WTC11 (cell line): Measurements from ENCODE around the gene PILRB.
"Not testable (repeated sequence)": the region's sequence is repeated elsewhere in the genome, so short reads cannot be mapped to it uniquely, and the experiment has no call there.

Source experiments
- CREB1 ChIP-seq: sonication (generic); formaldehyde crosslinking; IDR thresholded peaks from 2 replicates; pipeline ENCODE4 v1.8.0; 2023; ENCODE audit warnings: mild to moderate bottlenecking, missing genetic modification reagents
- CTCF ChIP-seq: fragments of 200-600 bp; IDR thresholded peaks from 2 replicates; pipeline ENCODE4 v1.8.0; 2022; ENCODE audit warnings: antibody characterized with exemption
- E2F4 ChIP-seq: sonication (generic); formaldehyde crosslinking; IDR thresholded peaks from 2 replicates; pipeline ENCODE4 v1.8.1; 2022; ENCODE audit warnings: low read depth, mild to moderate bottlenecking, moderate library complexity, missing genetic modification reagents, borderline replicate concordance
- FOXK1 ChIP-seq: sonication (generic); formaldehyde crosslinking; IDR thresholded peaks from 2 replicates; pipeline ENCODE4 v1.8.0; 2022; ENCODE audit warnings: mild to moderate bottlenecking, moderate library complexity, missing genetic modification reagents
- IRF2 ChIP-seq: sonication (generic); formaldehyde crosslinking; IDR thresholded peaks from 2 replicates; pipeline ENCODE4 v1.8.0; 2022; ENCODE audit warnings: low read depth, missing genetic modification reagents, borderline replicate concordance
- NFATC4 ChIP-seq: fragments of 250-450 bp; sonication (Bioruptor Pico); IDR thresholded peaks from 2 replicates; pipeline ENCODE4 v1.9.0; 2021; ENCODE audit warnings: mild to moderate bottlenecking
- NR1H2 ChIP-seq: sonication (generic); formaldehyde crosslinking; IDR thresholded peaks from 2 replicates; pipeline ENCODE4 v1.9.0; 2021; ENCODE audit warnings: mild to moderate bottlenecking, moderate library complexity, missing genetic modification reagents
- RORB ChIP-seq: fragments of 250-450 bp; sonication (Bioruptor Pico); IDR thresholded peaks from 2 replicates; pipeline ENCODE4 v1.9.0; 2021; ENCODE audit warnings: mild to moderate bottlenecking
- SP1 ChIP-seq: sonication (generic); formaldehyde crosslinking; conservative IDR thresholded peaks from 2 replicates; pipeline ENCODE4 v1.8.1; 2022; ENCODE audit warnings: missing genetic modification reagents
- STAT6 ChIP-seq: sonication (generic); formaldehyde crosslinking; conservative IDR thresholded peaks from 2 replicates; pipeline ENCODE4 v1.8.1; 2023; ENCODE audit warnings: mild to moderate bottlenecking, low read depth, missing genetic modification reagents, moderate library complexity
- USF2 ChIP-seq: sonication (generic); formaldehyde crosslinking; IDR thresholded peaks from 2 replicates; pipeline ENCODE4 v1.8.1; 2023; ENCODE audit warnings: mild to moderate bottlenecking, missing genetic modification reagents, moderate library complexity
- ZNF232 ChIP-seq: sonication (generic); formaldehyde crosslinking; IDR thresholded peaks from 2 replicates; pipeline ENCODE4 v1.8.0; 2022; ENCODE audit warnings: mild to moderate bottlenecking, missing genetic modification reagents
- ZNF263 ChIP-seq: sonication (generic); formaldehyde crosslinking; IDR thresholded peaks from 2 replicates; pipeline ENCODE4 v1.8.1; 2022; ENCODE audit warnings: low read depth, mild to moderate bottlenecking, moderate library complexity, missing genetic modification reagents

- not testable (repeated sequence) for TF ChIP-seq E2F4 (CRISPR knock-in tag); CTCF; ZNF263 (CRISPR knock-in tag); CREB1 (CRISPR knock-in tag); NFATC4 (CRISPR knock-in tag); IRF2 (CRISPR knock-in tag); NR1H2 (CRISPR knock-in tag); RORB (CRISPR knock-in tag); SP1 (CRISPR knock-in tag); USF2 (CRISPR knock-in tag); ZNF232 (CRISPR knock-in tag); STAT6 (CRISPR knock-in tag); FOXK1
Observed at GRCh38 chr7:100341286-100341685, 16.6 kb upstream of the PILRB start.
